ENCODE data around the gene MRPL19. TPM values are rescaled to one million over a fixed set of nuclear protein-coding genes. Genes with fewer than 3 reads are reported as not detected.

The MRPL19 gene
- total and polyA plus RNA-seq, 4 donors: 15.7 to 40.6 (median 26.3) TPM

- DNase-seq: no peak
- Histone ChIP-seq H3K27ac (ENCODE audit: low read depth in 1 of 2, low read length in 2 of 2) (no peak overlapping the region), H3K4me3 (ENCODE audit: low read length in 2 of 2) (no peak overlapping the region), H3K4me1 (ENCODE audit: control insufficient read depth in 1 of 2, insufficient read depth in 2 of 2, low read length in 2 of 2) (no peaks in the 10 kb centered on the region), H3K27me3 (ENCODE audit: control insufficient read depth in 1 of 2, insufficient read depth in 2 of 2, low read length in 1 of 2) (no peaks in the 10 kb centered on the region), H3K36me3 (ENCODE audit: control insufficient read depth in 1 of 2, insufficient read depth in 2 of 2, low read length in 1 of 2) (peaks cover 0 to 5% of the 10 kb centered on the region in 2 donors), H3K9me3 (ENCODE audit: control insufficient read depth, low read length) (no peaks in the 10 kb centered on the region)
- intact Hi-C loops (cut with DNase I): loop anchor here in 1 of 2 donors (2.0 kb wide), 1 partner anchor 33 kb away; no protein-coding TSS in a partner anchor
- ATAC-seq (ENCODE audit: low FRiP score): no peak
- WGBS, 2 donors: 96% methylated on average over 10 of the region's 10 CpGs
Measured at GRCh38 chr2:75645643-75646042, 940 bp upstream of the MRPL19 start.

GRCh38 chr2:75646090-75646582 is 447 bp upstream of the MRPL19 start:
- WGBS, 2 donors: 75% methylated on average over 9 of the region's 9 CpGs
- Histone ChIP-seq H3K27ac (ENCODE audit: low read depth in 1 of 2, low read length in 2 of 2) (no peak overlapping the region), H3K9me3 (ENCODE audit: control insufficient read depth, low read length) (no peaks in the 10 kb centered on the region), H3K36me3 (ENCODE audit: control insufficient read depth in 1 of 2, insufficient read depth in 2 of 2, low read length in 1 of 2) (peaks cover 1 to 7% of the 10 kb centered on the region in 2 donors), H3K4me1 (ENCODE audit: control insufficient read depth in 1 of 2, insufficient read depth in 2 of 2, low read length in 2 of 2) (no peaks in the 10 kb centered on the region), H3K4me3 (ENCODE audit: low read length in 2 of 2) (peak overlapping the region; percentile 16 to 76), H3K27me3 (ENCODE audit: control insufficient read depth in 1 of 2, insufficient read depth in 2 of 2, low read length in 1 of 2) (no peaks in the 10 kb centered on the region)
- intact Hi-C loops (cut with DNase I): no loop called here
- ATAC-seq (ENCODE audit: low FRiP score) (no peak), DNase-seq (no peak)

- Histone ChIP-seq H3K9me3 (ENCODE audit: control insufficient read depth, low read length) (no peaks in the 10 kb centered on the region), H3K4me1 (ENCODE audit: control insufficient read depth in 1 of 2, insufficient read depth in 2 of 2, low read length in 2 of 2) (no peaks in the 10 kb centered on the region), H3K27me3 (ENCODE audit: control insufficient read depth in 1 of 2, insufficient read depth in 2 of 2, low read length in 1 of 2) (no peaks in the 10 kb centered on the region), H3K4me3 (ENCODE audit: low read length in 2 of 2) (peak overlapping the region; percentile 76 to 90), H3K36me3 (ENCODE audit: control insufficient read depth in 1 of 2, insufficient read depth in 2 of 2, low read length in 1 of 2) (peaks cover 4 to 7% of the 10 kb centered on the region in 2 donors), H3K27ac (ENCODE audit: low read depth in 1 of 2, low read length in 2 of 2) (no peak overlapping the region)
- intact Hi-C loops (cut with DNase I): no loop called here
- WGBS, 2 donors: 55 to 67% methylated on average over 3 of the region's 3 CpGs
- DNase-seq (no peak), ATAC-seq (ENCODE audit: low FRiP score) (no peak)
Measured at GRCh38 chr2:75647771-75648170, 1.2 kb downstream of the MRPL19 start.

- WGBS, 2 donors: 96 to 98% methylated on average over 2 of the region's 2 CpGs
- ATAC-seq (ENCODE audit: low FRiP score) (no peak), DNase-seq (no peak)
- no peak overlapping the region for H3K4me3 ChIP-seq (ENCODE audit: low read length in 2 of 2)
- H3K4me1 ChIP-seq (ENCODE audit: control insufficient read depth in 1 of 2, insufficient read depth in 2 of 2, low read length in 2 of 2): no peaks in the 10 kb centered on the region
- H3K27ac ChIP-seq (ENCODE audit: low read depth in 1 of 2, low read length in 2 of 2): no peak overlapping the region
- H3K27me3 ChIP-seq (ENCODE audit: control insufficient read depth in 1 of 2, insufficient read depth in 2 of 2, low read length in 1 of 2): no peaks in the 10 kb centered on the region
- no peaks in the 10 kb centered on the region for H3K9me3 ChIP-seq (ENCODE audit: control insufficient read depth, low read length)
- intact Hi-C loops (cut with DNase I): no loop called here
- H3K36me3 ChIP-seq (ENCODE audit: control insufficient read depth in 1 of 2, insufficient read depth in 2 of 2, low read length in 1 of 2): peaks cover 11 to 13% of the 10 kb centered on the region in 2 donors
Measured at GRCh38 chr2:75654012-75654411, 7.4 kb downstream of the MRPL19 start.

GRCh38 chr2:75655861-75656260 is 9.3 kb downstream of the MRPL19 start:
- DNase-seq (no peak), ATAC-seq (ENCODE audit: low FRiP score) (no peak)
- intact Hi-C loops (cut with DNase I): no loop called here
- peaks cover 7 to 9% of the 10 kb centered on the region in 2 donors for H3K36me3 ChIP-seq (ENCODE audit: control insufficient read depth in 1 of 2, insufficient read depth in 2 of 2, low read length in 1 of 2)
- H3K4me1 ChIP-seq (ENCODE audit: control insufficient read depth in 1 of 2, insufficient read depth in 2 of 2, low read length in 2 of 2): no peaks in the 10 kb centered on the region
- H3K4me3 ChIP-seq (ENCODE audit: low read length in 2 of 2): no peak overlapping the region
- H3K27me3 ChIP-seq (ENCODE audit: control insufficient read depth in 1 of 2, insufficient read depth in 2 of 2, low read length in 1 of 2): no peaks in the 10 kb centered on the region
- no peak overlapping the region for H3K27ac ChIP-seq (ENCODE audit: low read depth in 1 of 2, low read length in 2 of 2)
- WGBS, 2 donors: 89 to 92% methylated on average over 1 of the region's 1 CpG
- H3K9me3 ChIP-seq (ENCODE audit: control insufficient read depth, low read length): no peaks in the 10 kb centered on the region

GRCh38 chr2:75656563-75656962 is 10.0 kb downstream of the MRPL19 start:
- Histone ChIP-seq H3K4me1 (ENCODE audit: control insufficient read depth in 1 of 2, insufficient read depth in 2 of 2, low read length in 2 of 2) (no peaks in the 10 kb centered on the region), H3K27ac (ENCODE audit: low read depth in 1 of 2, low read length in 2 of 2) (no peak overlapping the region), H3K4me3 (ENCODE audit: low read length in 2 of 2) (no peak overlapping the region), H3K9me3 (ENCODE audit: control insufficient read depth, low read length) (no peaks in the 10 kb centered on the region), H3K27me3 (ENCODE audit: control insufficient read depth in 1 of 2, insufficient read depth in 2 of 2, low read length in 1 of 2) (no peaks in the 10 kb centered on the region), H3K36me3 (ENCODE audit: control insufficient read depth in 1 of 2, insufficient read depth in 2 of 2, low read length in 1 of 2) (peaks cover 7% of the 10 kb centered on the region in 2 donors)
- ATAC-seq (ENCODE audit: low FRiP score) (no peak), DNase-seq (no peak)
- WGBS, 2 donors: 87 to 89% methylated on average over 1 of the region's 1 CpG
- intact Hi-C loops (cut with DNase I): no loop called here

- H3K27me3 ChIP-seq (ENCODE audit: control insufficient read depth in 1 of 2, insufficient read depth in 2 of 2, low read length in 1 of 2): no peaks in the 10 kb centered on the region
- no peak overlapping the region for H3K4me3 ChIP-seq (ENCODE audit: low read length in 2 of 2)
- intact Hi-C loops (cut with DNase I): no loop called here
- no peaks in the 10 kb centered on the region for H3K4me1 ChIP-seq (ENCODE audit: control insufficient read depth in 1 of 2, insufficient read depth in 2 of 2, low read length in 2 of 2)
- DNase-seq (no peak), ATAC-seq (ENCODE audit: low FRiP score) (no peak)
- peaks cover 7% of the 10 kb centered on the region in 2 donors for H3K36me3 ChIP-seq (ENCODE audit: control insufficient read depth in 1 of 2, insufficient read depth in 2 of 2, low read length in 1 of 2)
- H3K9me3 ChIP-seq (ENCODE audit: control insufficient read depth, low read length): no peaks in the 10 kb centered on the region
- no peak overlapping the region for H3K27ac ChIP-seq (ENCODE audit: low read depth in 1 of 2, low read length in 2 of 2)
Measured at GRCh38 chr2:75657798-75658197, 11.2 kb downstream of the MRPL19 start.

- H3K27ac ChIP-seq (ENCODE audit: low read depth in 1 of 2, low read length in 2 of 2): no peak overlapping the region
- H3K9me3 ChIP-seq (ENCODE audit: control insufficient read depth, low read length): no peaks in the 10 kb centered on the region
- H3K27me3 ChIP-seq (ENCODE audit: control insufficient read depth in 1 of 2, insufficient read depth in 2 of 2, low read length in 1 of 2): no peaks in the 10 kb centered on the region
- no peak overlapping the region for H3K4me3 ChIP-seq (ENCODE audit: low read length in 2 of 2)
- no peaks in the 10 kb centered on the region for H3K4me1 ChIP-seq (ENCODE audit: control insufficient read depth in 1 of 2, insufficient read depth in 2 of 2, low read length in 2 of 2)
- peaks cover 2 to 3% of the 10 kb centered on the region in 2 donors for H3K36me3 ChIP-seq (ENCODE audit: control insufficient read depth in 1 of 2, insufficient read depth in 2 of 2, low read length in 1 of 2)
- no peak for ATAC-seq (ENCODE audit: low FRiP score)
- 56 to 64% methylated on average over 6 of the region's 6 CpGs for WGBS, 2 donors
- intact Hi-C loops (cut with DNase I): no loop called here
- DNase-seq: no peak
Measured at GRCh38 chr2:75666911-75667310, 20.3 kb downstream of the MRPL19 start.

GRCh38 chr2:75667884-75668283 is 21.3 kb downstream of the MRPL19 start:
- no peaks in the 10 kb centered on the region for H3K4me1 ChIP-seq (ENCODE audit: control insufficient read depth in 1 of 2, insufficient read depth in 2 of 2, low read length in 2 of 2)
- DNase-seq (no peak), ATAC-seq (ENCODE audit: low FRiP score) (no peak)
- no peak overlapping the region for H3K4me3 ChIP-seq (ENCODE audit: low read length in 2 of 2)
- WGBS, 2 donors: 73 to 76% methylated on average over 2 of the region's 2 CpGs
- no peaks in the 10 kb centered on the region for H3K27me3 ChIP-seq (ENCODE audit: control insufficient read depth in 1 of 2, insufficient read depth in 2 of 2, low read length in 1 of 2)
- H3K27ac ChIP-seq (ENCODE audit: low read depth in 1 of 2, low read length in 2 of 2): no peak overlapping the region
- no peaks in the 10 kb centered on the region for H3K9me3 ChIP-seq (ENCODE audit: control insufficient read depth, low read length)
- peaks cover 2 to 3% of the 10 kb centered on the region in 2 donors for H3K36me3 ChIP-seq (ENCODE audit: control insufficient read depth in 1 of 2, insufficient read depth in 2 of 2, low read length in 1 of 2)
- intact Hi-C loops (cut with DNase I): no loop called here
